Mammary epithelial cell (primary cell): ENCODE data around the gene LHFPL2.

Experiments
- CTCF ChIP-seq, 2 donors: IDR thresholded peaks in 1 of 2; conservative IDR thresholded peaks in 1 of 2; 2 replicates each; pipeline ENCODE4 v1.5.1; 2011 to 2012; ENCODE audit warnings: inconsistent platforms in 2 of 2, low read length in 2 of 2, mild to moderate bottlenecking in 2 of 2, control low read depth in 1 of 2, low read depth in 1 of 2; ENCODE audit not compliant: insufficient read depth in 1 of 2; ENCODE audit errors: extremely low read depth in 1 of 2
- EZH2 ChIP-seq: IDR thresholded peaks from 2 replicates; pipeline ENCODE4 v1.6.1; 2012; ENCODE audit warnings: low read length, inconsistent platforms, borderline replicate concordance

DNA sequence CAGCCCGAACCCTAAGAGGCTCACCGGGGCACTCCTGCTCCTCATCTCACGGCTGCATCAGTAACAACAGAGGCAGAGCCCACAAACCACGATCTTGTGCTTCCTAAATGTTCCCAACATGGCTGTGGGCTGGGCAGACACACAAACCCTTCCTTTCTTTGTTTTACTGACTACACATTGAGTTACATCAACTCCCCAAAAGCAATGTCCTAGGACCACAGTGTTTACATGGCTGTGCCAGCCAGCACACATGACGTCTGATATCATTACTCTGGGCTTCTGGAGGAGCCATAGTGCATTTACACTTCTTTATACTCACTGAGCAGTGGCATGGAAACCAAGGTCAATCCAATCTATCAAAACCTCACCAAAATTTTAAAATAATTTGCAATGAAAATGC, 101.4 kb downstream of the LHFPL2 start:
- TF ChIP-seq CTCF (conservative IDR thresholded peaks at IDR 0.05 in 1 of 2, IDR thresholded peaks at IDR 0.05 in 1 of 2; ENCODE audit: extremely low read depth in 1 of 2, insufficient read depth in 1 of 2, low read depth in 1 of 2, low read length in 2 of 2), result no peak
- TF ChIP-seq EZH2, result no peak
